Panc1 (cell line): ENCODE measurements around the gene SPDEF. TPM values are rescaled to one million over a fixed set of nuclear protein-coding genes. Genes with fewer than 3 reads are reported as not detected.

ENCODE experiments used
- ATAC-seq: fragments of 200-7000 bp; cut with Tn5 transposase; 2 replicates; pipeline ENCODE4 v1.9.1; 2020; ENCODE audit warnings: mild to moderate bottlenecking, moderate library complexity
- BruUV-seq: library from RNA; stranded (reverse); fragments of 400-500 nt; replicated peaks from 2 replicates; lab custom pipeline; 2021; lab: Mats Ljungman, UMichigan
- CTCF ChIA-PET: fragments of 300-600 bp; sonication (Branson Sonifier 250); formaldehyde crosslinking; loops from one replicate; lab custom pipeline; 2022; ENCODE audit warnings: antibody characterized with exemption; lab: Charles Lee
- POLR2A ChIA-PET: fragments of 300-600 bp; sonication (Branson Sonifier 250); formaldehyde crosslinking; loops from one replicate; lab custom pipeline; 2022; ENCODE audit warnings: antibody characterized with exemption; lab: Charles Lee
- DNase-seq: peaks from one replicate; pipeline ENCODE4 v3.0.0-alpha.2; 2010; ENCODE audit warnings: low read depth, low spot score
- H3K27ac ChIP-seq: 2 replicates; pipeline ENCODE4 v1.5.1; 2011; ENCODE audit warnings: mild to moderate bottlenecking, low read length, inconsistent platforms
- H3K27me3 ChIP-seq: fragments of 200-500 bp; sonication (Bioruptor generic); 2 replicates; pipeline ENCODE4 v1.6.0; 2014; ENCODE audit warnings: low read length, inconsistent platforms; ENCODE audit not compliant: control insufficient read depth, insufficient read depth
- H3K36me3 ChIP-seq: fragments of 200-500 bp; sonication (Bioruptor generic); 2 replicates; pipeline ENCODE4 v1.5.1; 2014; ENCODE audit warnings: inconsistent platforms, mild to moderate bottlenecking, low read length, moderate library complexity; ENCODE audit not compliant: control insufficient read depth, insufficient read depth
- H3K4me1 ChIP-seq: 2 replicates; pipeline ENCODE4 v1.5.1; 2011; ENCODE audit warnings: inconsistent platforms, mild to moderate bottlenecking, low read length, moderate library complexity; ENCODE audit not compliant: control insufficient read depth, insufficient read depth
- H3K4me3 ChIP-seq, 2 experiments: 2 replicates each; pipeline ENCODE4 v1.5.1; 2011 to 2012; ENCODE audit warnings: low read depth in 2 of 2, low read length in 2 of 2, mild to moderate bottlenecking in 2 of 2, inconsistent platforms in 1 of 2, moderate library complexity in 1 of 2
- H3K9me3 ChIP-seq: fragments of 200-500 bp; sonication (Bioruptor generic); 2 replicates; pipeline ENCODE4 v1.5.1; 2014; ENCODE audit warnings: low read depth, mild to moderate bottlenecking, inconsistent platforms, low read length, moderate library complexity; ENCODE audit not compliant: control insufficient read depth, insufficient read depth
- CTCF ChIP-seq: fragments of 450-650 bp; IDR thresholded peaks from 2 replicates; pipeline ENCODE4 v1.5.1; 2017; ENCODE audit warnings: mild to moderate bottlenecking
- POLR2AphosphoS5 ChIP-seq: IDR thresholded peaks from 2 replicates; pipeline ENCODE4 v1.6.1; 2012; ENCODE audit warnings: mild to moderate bottlenecking, low read depth, low read length, moderate library complexity
- REST ChIP-seq, 2 experiments: IDR thresholded peaks; 2 replicates each; pipeline ENCODE4 v1.6.1; 2011 to 2012; ENCODE audit warnings: low read depth in 2 of 2, control low read depth in 1 of 2, low read length in 1 of 2, mild to moderate bottlenecking in 1 of 2, moderate library complexity in 1 of 2; ENCODE audit not compliant: insufficient read depth in 1 of 2
- SIN3A ChIP-seq: IDR thresholded peaks from 2 replicates; pipeline ENCODE4 v1.6.1; 2012; ENCODE audit warnings: low read depth, mild to moderate bottlenecking, low read length, moderate library complexity, borderline replicate concordance; ENCODE audit not compliant: insufficient read depth
- TCF7L2 ChIP-seq: IDR thresholded peaks from 2 replicates; pipeline ENCODE4 v1.6.1; 2011; ENCODE audit warnings: mild to moderate bottlenecking, low read depth, low read length, inconsistent platforms
- in situ Hi-C: cut with HindIII; loops from 2 replicates; pipeline ENCODE4 v1.10.0; 2016; ENCODE audit warnings: low sequenced_read_pairs, low pct_unique_long_range_greater_than_20kb
- intact Hi-C: fragments of 100-400 bp; cut with micrococcal nuclease; formaldehyde crosslinking; loops from one replicate; pipeline ENCODE4 v1.10.0; 2022; ENCODE audit not compliant: unreplicated experiment
- total RNA-seq: library from RNA; stranded (reverse); gene quantifications from one replicate; pipeline ENCODE4 v1.2.1, GENCODE V29; 2021; ENCODE audit not compliant: unreplicated experiment

The SPDEF gene
- total RNA-seq, 1 experiment from 2014 or later, result 1.6 TPM

GRCh38 chr6:34573567-34574183 is 17.5 kb upstream of the SPDEF start:
- in situ Hi-C loops, result no loop called here
- Histone ChIP-seq H3K36me3 (no peaks in the 10 kb centered on the region), H3K27ac (no peak overlapping the region), H3K4me1 (no peaks in the 10 kb centered on the region), H3K4me3 (no peak overlapping the region), H3K27me3 (no peaks in the 10 kb centered on the region), H3K9me3 (no peaks in the 10 kb centered on the region)
- POLR2A ChIA-PET, result interaction anchor here (0.6 kb wide), 1 partner anchor 642 kb away, joined by 5 read pairs; no protein-coding TSS in a partner anchor
- intact Hi-C loops, result no loop called here
- TF ChIP-seq REST (IDR thresholded peaks at IDR 0.05; ENCODE audit: insufficient read depth in 1 of 2, low read depth in 2 of 2, low read length in 1 of 2), result no peak
- TF ChIP-seq SIN3A, result no peak
- no peak for TF ChIP-seq TCF7L2
- TF ChIP-seq CTCF, result no peak
- TF ChIP-seq POLR2AphosphoS5, result no peak
- no peak for ATAC-seq
- DNase-seq, result no peak
- no TSS peak for BruUV-seq
- CTCF ChIA-PET, result interaction anchor here (0.7 kb wide), 1 partner anchor 47 kb away, joined by 4 read pairs; no protein-coding TSS in a partner anchor

GRCh38 chr6:34572585-34572984 is 16.5 kb upstream of the SPDEF start:
- Histone ChIP-seq H3K4me3 (no peak overlapping the region), H3K27ac (no peak overlapping the region), H3K9me3 (no peaks in the 10 kb centered on the region), H3K36me3 (no peaks in the 10 kb centered on the region), H3K4me1 (no peaks in the 10 kb centered on the region), H3K27me3 (no peaks in the 10 kb centered on the region)
- TF ChIP-seq CTCF, result no peak
- no TSS peak for BruUV-seq
- in situ Hi-C loops, result no loop called here
- CTCF ChIA-PET, result no interaction called here
- POLR2A ChIA-PET, result no interaction called here
- intact Hi-C loops, result no loop called here
- no peak for DNase-seq
- ATAC-seq, result no peak
